ENCODE measurements around the gene IRF2BP1. TPM values are rescaled to one million over a fixed set of nuclear protein-coding genes. Genes with fewer than 3 reads are reported as not detected.

Gene IRF2BP1
- total RNA-seq (10 to 100 TPM; 16.5 to 16.8 TPM), polyA plus RNA-seq (10 to 100 TPM in 1 of 2 donors, 1 to 10 TPM in 1; 4.9 to 16.3 TPM)

GRCh38 chr19:45885556-45886426, at the start of gene IRF2BP1:
Gene IRF2BP1 (minus strand): TSS chr19:45886141. CDS start chr19:45885774, 367 bp downstream.
- DNase-seq (ENCODE audit: low spot score), result peak; percentile 91
- WGBS, result under 1% methylated on average over 107 of the region's 107 CpGs
- H3K4me1 ChIP-seq (ENCODE audit: control insufficient read depth in 4 of 4, insufficient read depth in 4 of 4, low read length in 3 of 4), result peaks cover 20 to 55% (median 35%) of the 10 kb centered on the region in 4 donors
- no peaks in the 10 kb centered on the region for H3K27me3 ChIP-seq (ENCODE audit: control insufficient read depth in 4 of 4, insufficient read depth in 4 of 4, low read length in 3 of 4)
- H3K36me3 ChIP-seq (ENCODE audit: control insufficient read depth in 4 of 4, insufficient read depth in 3 of 4, low read depth in 1 of 4, low read length in 3 of 4), result no peaks in the 10 kb centered on the region
- peak within 1 kb of the TSS; percentile 90 to 98 for H3K9ac ChIP-seq (ENCODE audit: low read depth in 1 of 2, low read length in 2 of 2)
- no peaks in the 10 kb centered on the region for H3K9me3 ChIP-seq (ENCODE audit: control insufficient read depth in 4 of 4, low read length in 3 of 4)
- peak within 1 kb of the TSS; percentile 90 to 94 for H3K27ac ChIP-seq (ENCODE audit: low read depth in 1 of 2, low read length in 2 of 2)
- TF ChIP-seq YY1 (IDR thresholded peaks at IDR 0.05), result no peak
- TF ChIP-seq FOXA1 (IDR thresholded peaks at IDR 0.05), result no peak
- peak in 1 of 2 donors; percentile 2 for TF ChIP-seq RAD21 (IDR thresholded peaks at IDR 0.05)
- peak; percentile 1 for TF ChIP-seq CTCF (IDR thresholded peaks at IDR 0.05; ENCODE audit: low read depth, low read length, missing input control)
- peak in 1 of 2 donors; percentile 19 for TF ChIP-seq EGR1 (IDR thresholded peaks at IDR 0.05; ENCODE audit: low read depth in 2 of 2)
- peak; percentile 81 for TF ChIP-seq MAX (IDR thresholded peaks at IDR 0.05)
- no peak for TF ChIP-seq TAF1 (conservative IDR thresholded peaks at IDR 0.05)
- peak within 1 kb of the TSS; percentile 80 to 84 (median 81) for H3K4me3 ChIP-seq (ENCODE audit: low read depth in 1 of 3, low read length in 3 of 3)

- no peak overlapping the region for H3K9ac ChIP-seq (ENCODE audit: low read depth in 1 of 2, low read length in 2 of 2)
- no peaks in the 10 kb centered on the region for H3K4me1 ChIP-seq (ENCODE audit: control insufficient read depth in 4 of 4, insufficient read depth in 4 of 4, low read length in 3 of 4)
- no peak for DNase-seq (ENCODE audit: low spot score)
- 64% methylated on average over 19 of the region's 19 CpGs for WGBS
- no peak for TF ChIP-seq HNF4G (IDR thresholded peaks at IDR 0.05)
- no peak for TF ChIP-seq JUND (IDR thresholded peaks at IDR 0.05)
- no peak for TF ChIP-seq RXRA (IDR thresholded peaks at IDR 0.05)
- TF ChIP-seq NR2F2 (IDR thresholded peaks at IDR 0.05), result no peak
- no peak for TF ChIP-seq CTCF (IDR thresholded peaks at IDR 0.05; ENCODE audit: low read depth, low read length, missing input control)
- TF ChIP-seq, protein P1, sequence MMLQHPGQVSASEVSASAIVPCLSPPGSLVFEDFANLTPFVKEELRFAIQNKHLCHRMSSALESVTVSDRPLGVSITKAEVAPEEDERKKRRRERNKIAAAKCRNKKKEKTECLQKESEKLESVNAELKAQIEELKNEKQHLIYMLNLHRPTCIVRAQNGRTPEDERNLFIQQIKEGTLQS (IDR thresholded peaks at IDR 0.05), result no peak
- no peak for TF ChIP-seq TAF1 (conservative IDR thresholded peaks at IDR 0.05)
- TF ChIP-seq HNF4A (conservative IDR thresholded peaks at IDR 0.05), result no peak
- no peak for TF ChIP-seq FOXA1 (IDR thresholded peaks at IDR 0.05)
- TF ChIP-seq RAD21 (IDR thresholded peaks at IDR 0.05), result no peak
- TF ChIP-seq FOXA2 (IDR thresholded peaks at IDR 0.05), result no peak
- TF ChIP-seq YY1 (IDR thresholded peaks at IDR 0.05), result no peak
- no peak for TF ChIP-seq GABPA (IDR thresholded peaks at IDR 0.05 in 1 of 2, conservative IDR thresholded peaks at IDR 0.05 in 1 of 2)
- TF ChIP-seq, protein P2, sequence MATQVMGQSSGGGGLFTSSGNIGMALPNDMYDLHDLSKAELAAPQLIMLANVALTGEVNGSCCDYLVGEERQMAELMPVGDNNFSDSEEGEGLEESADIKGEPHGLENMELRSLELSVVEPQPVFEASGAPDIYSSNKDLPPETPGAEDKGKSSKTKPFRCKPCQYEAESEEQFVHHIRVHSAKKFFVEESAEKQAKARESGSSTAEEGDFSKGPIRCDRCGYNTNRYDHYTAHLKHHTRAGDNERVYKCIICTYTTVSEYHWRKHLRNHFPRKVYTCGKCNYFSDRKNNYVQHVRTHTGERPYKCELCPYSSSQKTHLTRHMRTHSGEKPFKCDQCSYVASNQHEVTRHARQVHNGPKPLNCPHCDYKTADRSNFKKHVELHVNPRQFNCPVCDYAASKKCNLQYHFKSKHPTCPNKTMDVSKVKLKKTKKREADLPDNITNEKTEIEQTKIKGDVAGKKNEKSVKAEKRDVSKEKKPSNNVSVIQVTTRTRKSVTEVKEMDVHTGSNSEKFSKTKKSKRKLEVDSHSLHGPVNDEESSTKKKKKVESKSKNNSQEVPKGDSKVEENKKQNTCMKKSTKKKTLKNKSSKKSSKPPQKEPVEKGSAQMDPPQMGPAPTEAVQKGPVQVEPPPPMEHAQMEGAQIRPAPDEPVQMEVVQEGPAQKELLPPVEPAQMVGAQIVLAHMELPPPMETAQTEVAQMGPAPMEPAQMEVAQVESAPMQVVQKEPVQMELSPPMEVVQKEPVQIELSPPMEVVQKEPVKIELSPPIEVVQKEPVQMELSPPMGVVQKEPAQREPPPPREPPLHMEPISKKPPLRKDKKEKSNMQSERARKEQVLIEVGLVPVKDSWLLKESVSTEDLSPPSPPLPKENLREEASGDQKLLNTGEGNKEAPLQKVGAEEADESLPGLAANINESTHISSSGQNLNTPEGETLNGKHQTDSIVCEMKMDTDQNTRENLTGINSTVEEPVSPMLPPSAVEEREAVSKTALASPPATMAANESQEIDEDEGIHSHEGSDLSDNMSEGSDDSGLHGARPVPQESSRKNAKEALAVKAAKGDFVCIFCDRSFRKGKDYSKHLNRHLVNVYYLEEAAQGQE (IDR thresholded peaks at IDR 0.05), result no peak
- no peak for TF ChIP-seq SP1 (IDR thresholded peaks at IDR 0.05)
- no peak overlapping the region for H3K4me3 ChIP-seq (ENCODE audit: low read depth in 1 of 3, low read length in 3 of 3)
- H3K27ac ChIP-seq (ENCODE audit: low read depth in 1 of 2, low read length in 2 of 2), result no peak overlapping the region
- no peaks in the 10 kb centered on the region for H3K9me3 ChIP-seq (ENCODE audit: control insufficient read depth in 4 of 4, low read length in 3 of 4)
- H3K27me3 ChIP-seq (ENCODE audit: control insufficient read depth in 4 of 4, insufficient read depth in 4 of 4, low read length in 3 of 4), result peaks cover 0 to 3% (median 1%) of the 10 kb centered on the region in 4 donors
- no peaks in the 10 kb centered on the region for H3K36me3 ChIP-seq (ENCODE audit: control insufficient read depth in 4 of 4, insufficient read depth in 3 of 4, low read depth in 1 of 4, low read length in 3 of 4)
These were observed 49.3 kb upstream of the IRF2BP1 start for GRCh38 chr19:45935267-45935666.

All from liver (tissue), 9 donors.